Brain microvascular endothelial cell (primary cell): Measurements from ENCODE around the gene RANBP3.

Experiments used
- DNase-seq: peaks from one replicate; pipeline ENCODE4 v3.0.0-alpha.2; 2020
- H3K27ac ChIP-seq: fragments of 250-450 bp; sonication (Bioruptor Pico); 2 replicates; pipeline ENCODE4 v1.5.1; 2020; ENCODE audit warnings: mild to moderate bottlenecking, moderate library complexity
- H3K27me3 ChIP-seq: fragments of 250-450 bp; sonication (Bioruptor Pico); replicated peaks from 2 replicates; pipeline ENCODE4 v1.5.1; 2020; ENCODE audit warnings: mild to moderate bottlenecking
- H3K36me3 ChIP-seq: fragments of 250-450 bp; sonication (Bioruptor Pico); replicated peaks from 2 replicates; pipeline ENCODE4 v1.5.1; 2020; ENCODE audit warnings: mild to moderate bottlenecking
- H3K4me3 ChIP-seq: 2 replicates; pipeline ENCODE4 v1.5.1; 2011; ENCODE audit warnings: low read depth, mild to moderate bottlenecking, control low read depth, low read length, moderate library complexity
- CTCF ChIP-seq: IDR thresholded peaks from 2 replicates; pipeline ENCODE4 v1.5.1; 2011; ENCODE audit warnings: low read depth, mild to moderate bottlenecking, moderate library complexity, low read length, control low read depth, inconsistent platforms; ENCODE audit errors: missing control alignments
- in situ Hi-C: cut with HindIII; loops from 2 replicates; pipeline ENCODE4 v1.10.0; 2017; ENCODE audit warnings: low sequenced_read_pairs, low pct_ligation_motif_present

RANBP3 gene

GRCh38 chr19:5943623-5944022, 34.3 kb downstream of the RANBP3 start:
- peak; percentile 45 for DNase-seq
- in situ Hi-C loops = no loop called here
- no peak for TF ChIP-seq CTCF
- no peak overlapping the region for H3K4me3 ChIP-seq
- peaks cover 9% of the 10 kb centered on the region for H3K36me3 ChIP-seq
- no peak overlapping the region for H3K27ac ChIP-seq
- no peaks in the 10 kb centered on the region for H3K27me3 ChIP-seq

GRCh38 chr19:5943045-5943444, 34.9 kb downstream of the RANBP3 start:
- no peak for DNase-seq
- in situ Hi-C loops = no loop called here
- Histone ChIP-seq H3K36me3 (peaks cover 10% of the 10 kb centered on the region), H3K27me3 (no peaks in the 10 kb centered on the region), H3K4me3 (no peak overlapping the region), H3K27ac (no peak overlapping the region)
- TF ChIP-seq CTCF = no peak

DNA sequence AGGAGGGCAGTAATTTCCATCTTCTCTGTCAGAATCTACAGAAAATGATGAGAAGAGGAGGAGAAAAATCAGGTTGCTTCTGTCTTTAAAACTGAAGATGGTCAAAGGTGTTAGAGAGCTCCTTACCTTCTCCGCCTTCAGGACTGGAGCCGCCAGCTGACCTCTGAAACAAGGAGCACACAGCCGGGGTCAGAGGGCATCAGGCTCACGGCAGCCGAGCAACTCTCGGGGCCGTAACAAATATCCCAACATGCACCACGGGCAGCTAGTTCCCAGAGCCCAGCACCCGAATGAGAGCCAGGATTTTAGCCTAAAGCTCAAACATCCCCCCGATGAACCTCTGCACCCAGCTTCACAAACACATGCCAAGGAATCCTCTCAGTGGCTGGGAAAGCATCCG, 36.3 kb downstream of the RANBP3 start:
- DNase-seq = no peak
- H3K27me3 ChIP-seq = no peaks in the 10 kb centered on the region
- TF ChIP-seq CTCF = no peak
- H3K4me3 ChIP-seq = no peak overlapping the region
- H3K27ac ChIP-seq = no peak overlapping the region
- peaks cover 17% of the 10 kb centered on the region for H3K36me3 ChIP-seq
- in situ Hi-C loops = no loop called here

- in situ Hi-C loops = no loop called here
- Histone ChIP-seq H3K36me3 (peaks cover 17% of the 10 kb centered on the region), H3K27me3 (no peaks in the 10 kb centered on the region), H3K4me3 (no peak overlapping the region), H3K27ac (no peak overlapping the region)
- no peak for TF ChIP-seq CTCF
- DNase-seq = no peak
Observed at GRCh38 chr19:5940260-5941208, 37.4 kb downstream of the RANBP3 start.

GRCh38 chr19:5937550-5937949, 40.4 kb downstream of the RANBP3 start:
- Histone ChIP-seq H3K27me3 (no peaks in the 10 kb centered on the region), H3K4me3 (no peak overlapping the region), H3K36me3 (peaks cover 25% of the 10 kb centered on the region), H3K27ac (no peak overlapping the region)
- in situ Hi-C loops = no loop called here
- no peak for TF ChIP-seq CTCF
- no peak for DNase-seq

DNA sequence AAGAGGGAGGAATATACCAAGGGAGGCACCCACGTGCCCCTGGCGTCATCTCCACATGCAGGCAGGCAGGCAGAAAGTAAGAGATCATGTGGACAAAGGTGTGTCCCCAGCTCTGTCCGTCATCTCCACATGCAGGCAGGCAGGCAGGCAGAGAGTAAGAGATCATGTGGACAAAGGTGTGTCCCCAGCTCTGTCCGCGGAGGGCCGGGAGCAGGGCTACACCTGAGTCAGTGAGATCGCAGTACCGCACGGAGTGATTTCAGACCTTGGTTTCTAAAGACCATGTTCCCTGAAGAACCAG, 41.7 kb downstream of the RANBP3 start:
- H3K27me3 ChIP-seq = no peaks in the 10 kb centered on the region
- no peak overlapping the region for H3K4me3 ChIP-seq
- H3K27ac ChIP-seq = no peak overlapping the region
- peaks cover 27% of the 10 kb centered on the region for H3K36me3 ChIP-seq
- DNase-seq = no peak
- no peak for TF ChIP-seq CTCF
- in situ Hi-C loops = no loop called here
